PC-9 (cell line): Measurements from ENCODE around the gene EXT2. TPM values are rescaled to one million over a fixed set of nuclear protein-coding genes. Genes with fewer than 3 reads are reported as not detected.

Source experiments
- BruUV-seq: library from RNA; stranded (reverse); fragments of 400-500 nt; replicated peaks from 2 replicates; lab custom pipeline; 2021; lab: Mats Ljungman, UMichigan
- CTCF ChIA-PET: fragments of 300-600 bp; sonication (Branson Sonifier 250); formaldehyde crosslinking; loops from one replicate; lab custom pipeline; 2022; ENCODE audit warnings: antibody characterized with exemption; lab: Charles Lee
- POLR2A ChIA-PET: fragments of 300-600 bp; sonication (Branson Sonifier 250); formaldehyde crosslinking; loops from one replicate; lab custom pipeline; 2022; ENCODE audit warnings: antibody characterized with exemption; ENCODE audit not compliant: unreplicated experiment; lab: Charles Lee
- DNase-seq, 2 experiments: peaks; one replicate each; pipeline versions ENCODE4 v3.0.0 to v3.0.0-alpha.2; 2015 to 2022; ENCODE audit warnings: mixed read lengths in 1 of 2
- H2AFZ ChIP-seq: fragments of 200-600 bp; sonication (generic); 2 replicates; pipeline ENCODE4 v1.8.1; 2017; ENCODE audit warnings: antibody characterized with exemption
- H3F3A ChIP-seq: fragments of 200-600 bp; sonication (generic); 2 replicates; pipeline ENCODE4 v1.8.1; 2017; ENCODE audit warnings: antibody characterized with exemption, mild to moderate bottlenecking, low read depth; ENCODE audit not compliant: insufficient read depth
- H3K27ac ChIP-seq: fragments of 200-600 bp; sonication (generic); 2 replicates; pipeline ENCODE4 v1.6.1; 2016; ENCODE audit warnings: mixed run types
- H3K27me3 ChIP-seq: fragments of 200-600 bp; sonication (generic); 2 replicates; pipeline ENCODE4 v1.6.1; 2016; ENCODE audit warnings: low read depth, mixed run types; ENCODE audit not compliant: insufficient read depth
- H3K36me3 ChIP-seq: fragments of 200-600 bp; sonication (generic); 2 replicates; pipeline ENCODE4 v1.6.1; 2016; ENCODE audit warnings: low read depth, mixed run types
- H3K4me1 ChIP-seq: fragments of 200-600 bp; sonication (generic); replicated peaks from 2 replicates; pipeline ENCODE4 v1.6.1; 2016; ENCODE audit warnings: mixed run types; ENCODE audit not compliant: insufficient read depth
- H3K4me2 ChIP-seq: fragments of 200-600 bp; sonication (generic); 2 replicates; pipeline ENCODE4 v1.6.1; 2017; ENCODE audit warnings: mixed run types
- H3K4me3 ChIP-seq: fragments of 200-600 bp; sonication (generic); 2 replicates; pipeline ENCODE4 v1.6.1; 2016; ENCODE audit warnings: mixed run types
- H3K79me2 ChIP-seq: fragments of 200-600 bp; sonication (generic); 2 replicates; pipeline ENCODE4 v1.6.1; 2017; ENCODE audit warnings: low read depth, mixed run types
- H3K9me2 ChIP-seq: fragments of 200-600 bp; sonication (generic); 2 replicates; pipeline ENCODE4 v1.8.1; 2017; ENCODE audit warnings: mild to moderate bottlenecking; ENCODE audit not compliant: insufficient read depth
- H3K9me3 ChIP-seq: fragments of 200-600 bp; sonication (generic); 2 replicates; pipeline ENCODE4 v1.8.1; 2016; ENCODE audit warnings: low read depth; ENCODE audit not compliant: insufficient read depth
- H4K20me1 ChIP-seq: fragments of 200-600 bp; sonication (generic); 2 replicates; pipeline ENCODE4 v1.8.1; 2017; ENCODE audit not compliant: insufficient read depth
- EZH2 ChIP-seq: fragments of 200-600 bp; sonication (generic); IDR thresholded peaks from 2 replicates; pipeline ENCODE4 v1.8.0; 2017; ENCODE audit warnings: antibody characterized with exemption, low read depth
- intact Hi-C: fragments of 100-400 bp; cut with micrococcal nuclease; formaldehyde crosslinking; loops from one replicate; pipeline ENCODE4 v1.10.0; 2022; ENCODE audit not compliant: unreplicated experiment
- total RNA-seq: library from RNA; stranded (reverse); gene quantifications from 2 replicates; pipeline ENCODE4 v1.2.3, GENCODE V29; 2021
- TF ChIP-seq, protein P1 (sequence below): fragments of 200-600 bp; sonication (generic); conservative IDR thresholded peaks from 2 replicates; pipeline ENCODE4 v1.6.1; 2017; ENCODE audit warnings: mixed run types, antibody characterized with exemption, mild to moderate bottlenecking, moderate library complexity

The EXT2 gene
- total RNA-seq, 1 experiment from 2014 or later, result 72.4 TPM

DNA sequence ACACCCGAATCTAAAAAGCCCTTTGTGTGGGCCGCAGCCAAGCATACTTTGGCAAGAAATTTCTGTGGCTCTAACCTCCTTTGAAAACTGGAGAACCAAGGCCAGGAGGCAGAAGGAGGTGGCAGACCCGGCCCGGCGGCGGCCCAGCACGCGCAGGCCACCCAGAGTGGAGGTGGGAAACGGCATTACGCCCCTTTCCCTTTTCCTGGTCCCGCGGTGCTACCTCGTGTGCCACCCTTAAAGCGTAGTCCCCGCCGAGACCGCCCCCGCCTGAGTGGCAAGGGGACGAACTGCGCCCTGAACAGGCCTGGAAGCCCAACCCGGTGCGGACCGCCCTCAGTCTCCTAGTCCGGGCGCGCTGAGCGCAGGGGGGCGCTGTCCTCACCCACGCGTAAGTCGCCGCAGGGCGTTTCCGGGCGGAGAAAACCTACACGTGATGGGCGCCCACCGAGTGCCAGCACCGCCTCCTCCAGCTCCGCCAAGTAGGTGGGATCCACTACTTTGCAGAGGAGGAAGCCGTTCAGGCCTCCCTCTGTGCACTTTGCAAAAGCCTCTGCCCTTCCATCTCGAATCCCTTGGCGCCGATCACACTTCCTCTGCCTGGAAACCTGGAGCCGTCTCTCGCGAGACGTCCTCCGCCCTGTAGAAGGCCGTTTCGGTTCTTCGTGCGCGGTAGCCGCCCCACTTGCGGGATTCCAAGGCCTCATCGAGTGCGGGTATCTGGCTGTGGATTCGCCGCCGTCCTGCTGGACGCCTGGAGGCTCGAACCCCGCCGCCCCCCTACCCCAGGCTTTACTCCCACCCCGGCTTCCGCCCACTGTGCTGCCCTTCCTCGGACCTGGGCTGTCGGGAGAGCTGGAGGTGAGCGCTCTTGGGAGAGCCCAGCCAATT lies 29.4 kb upstream of the EXT2 start, which contains the start of gene ACCS:
Gene ACCS (plus strand): TSS at position 430 of the 891 bp plus-strand sequence. CDS start 1,358 bp downstream, outside the sequence.
- no TSS peak for BruUV-seq
- Histone ChIP-seq H3K4me3 (peak within 1 kb of the TSS; percentile 72), H3K36me3 (no peaks in the 10 kb centered on the region), H3K27ac (peak within 1 kb of the TSS; percentile 63), H3F3A (peaks cover 9% of the 10 kb centered on the region; the same call in 1 of the 2 replicates), H3K9me2 (no peaks in the 10 kb centered on the region), H4K20me1 (no peaks in the 10 kb centered on the region), H3K9me3 (no peaks in the 10 kb centered on the region), H3K27me3 (no peaks in the 10 kb centered on the region; the same call in 1 of the 2 replicates), H3K4me2 (peak within 1 kb of the TSS; percentile 81), H3K79me2 (no peaks in the 10 kb centered on the region), H2AFZ (peak within 1 kb of the TSS; percentile 96), H3K4me1 (peaks cover 10% of the 10 kb centered on the region; the same call in 1 of the 2 replicates)
- no peak for TF ChIP-seq EZH2
- TF ChIP-seq, protein P1, sequence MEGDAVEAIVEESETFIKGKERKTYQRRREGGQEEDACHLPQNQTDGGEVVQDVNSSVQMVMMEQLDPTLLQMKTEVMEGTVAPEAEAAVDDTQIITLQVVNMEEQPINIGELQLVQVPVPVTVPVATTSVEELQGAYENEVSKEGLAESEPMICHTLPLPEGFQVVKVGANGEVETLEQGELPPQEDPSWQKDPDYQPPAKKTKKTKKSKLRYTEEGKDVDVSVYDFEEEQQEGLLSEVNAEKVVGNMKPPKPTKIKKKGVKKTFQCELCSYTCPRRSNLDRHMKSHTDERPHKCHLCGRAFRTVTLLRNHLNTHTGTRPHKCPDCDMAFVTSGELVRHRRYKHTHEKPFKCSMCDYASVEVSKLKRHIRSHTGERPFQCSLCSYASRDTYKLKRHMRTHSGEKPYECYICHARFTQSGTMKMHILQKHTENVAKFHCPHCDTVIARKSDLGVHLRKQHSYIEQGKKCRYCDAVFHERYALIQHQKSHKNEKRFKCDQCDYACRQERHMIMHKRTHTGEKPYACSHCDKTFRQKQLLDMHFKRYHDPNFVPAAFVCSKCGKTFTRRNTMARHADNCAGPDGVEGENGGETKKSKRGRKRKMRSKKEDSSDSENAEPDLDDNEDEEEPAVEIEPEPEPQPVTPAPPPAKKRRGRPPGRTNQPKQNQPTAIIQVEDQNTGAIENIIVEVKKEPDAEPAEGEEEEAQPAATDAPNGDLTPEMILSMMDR, result peak; percentile 79
- intact Hi-C loops, result loop anchor here (2.0 kb wide), 1 partner anchor 145 kb away; no protein-coding TSS in a partner anchor
- POLR2A ChIA-PET, result no interaction called here
- DNase-seq, result peak; percentile 78 to 95
- CTCF ChIA-PET, result no interaction called here

DNA sequence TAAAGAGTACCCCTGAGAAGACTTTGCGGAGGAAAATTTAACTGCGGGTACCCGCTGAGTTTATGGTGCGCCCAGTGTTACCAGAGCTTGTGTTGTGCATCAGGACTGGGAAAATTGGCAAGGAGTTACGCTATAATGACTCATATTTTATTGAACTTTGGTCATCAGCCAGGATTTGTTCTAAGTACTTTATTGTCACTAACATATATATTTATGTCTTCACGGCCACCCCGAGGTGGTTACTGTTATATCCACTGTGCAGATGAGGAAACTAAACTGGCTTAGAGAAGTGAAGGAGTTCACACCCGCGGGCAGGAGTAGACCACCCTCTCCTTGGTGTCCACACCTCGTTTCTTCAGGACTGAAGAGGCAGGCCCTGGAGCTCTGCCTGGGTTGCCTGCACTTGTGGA lies 28.7 kb upstream of the EXT2 start:
- intact Hi-C loops, result loop anchor here (2.0 kb wide), 1 partner anchor 146 kb away; no protein-coding TSS in a partner anchor
- H3K79me2 ChIP-seq, result no peaks in the 10 kb centered on the region
- H3F3A ChIP-seq, result peaks cover 9% of the 10 kb centered on the region; the same call in 1 of the 2 replicates
- H3K4me3 ChIP-seq, result peak overlapping the region; percentile 72
- H2AFZ ChIP-seq, result peak overlapping the region; percentile 96
- no peaks in the 10 kb centered on the region for H3K9me2 ChIP-seq
- CTCF ChIA-PET, result no interaction called here
- BruUV-seq, result no TSS peak
- POLR2A ChIA-PET, result no interaction called here
- DNase-seq, result peak in 1 of 2 experiments; percentile 70
- peak overlapping the region; percentile 81 for H3K4me2 ChIP-seq
- no peaks in the 10 kb centered on the region for H3K27me3 ChIP-seq
- no peaks in the 10 kb centered on the region for H3K36me3 ChIP-seq
- H4K20me1 ChIP-seq, result no peaks in the 10 kb centered on the region
- H3K27ac ChIP-seq, result peak overlapping the region; percentile 63
- no peaks in the 10 kb centered on the region for H3K9me3 ChIP-seq
- TF ChIP-seq EZH2, result no peak
- TF ChIP-seq, protein P1, result no peak
- H3K4me1 ChIP-seq, result peaks cover 10% of the 10 kb centered on the region; the same call in 1 of the 2 replicates

DNA sequence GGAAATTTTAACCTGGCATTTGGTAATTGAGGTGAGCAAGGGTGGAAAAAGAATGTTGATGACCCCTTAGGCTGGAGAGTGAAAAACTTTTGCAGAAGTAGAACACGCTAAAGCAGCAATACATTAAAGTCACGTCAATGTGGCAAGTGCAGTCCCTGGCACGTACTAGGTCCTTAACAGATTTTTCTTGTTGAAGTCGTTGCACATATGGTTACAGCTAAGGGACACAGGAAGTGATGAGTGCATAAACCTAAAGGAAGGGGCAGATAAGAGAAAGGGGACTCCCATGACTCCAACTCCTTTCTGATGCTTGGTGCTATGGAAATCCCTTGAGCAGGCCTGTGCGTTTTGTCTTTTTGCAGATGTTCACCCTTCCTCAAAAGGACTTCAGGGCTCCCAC lies 28.2 kb upstream of the EXT2 start:
- TF ChIP-seq, protein P1, result no peak
- no peak for TF ChIP-seq EZH2
- peak overlapping the region; percentile 96; the same call in 1 of the 2 replicates for H2AFZ ChIP-seq
- H3K4me1 ChIP-seq, result peaks cover 10% of the 10 kb centered on the region; the same call in 1 of the 2 replicates
- no peak for DNase-seq
- intact Hi-C loops, result loop anchor here (2.0 kb wide), 1 partner anchor 146 kb away; no protein-coding TSS in a partner anchor
- H3K27ac ChIP-seq, result no peak overlapping the region
- peaks cover 9% of the 10 kb centered on the region; the same call in 1 of the 2 replicates for H3F3A ChIP-seq
- ChIA-PET CTCF (no interaction called here), POLR2A (no interaction called here)
- no peaks in the 10 kb centered on the region for H4K20me1 ChIP-seq
- no peaks in the 10 kb centered on the region for H3K9me2 ChIP-seq
- no TSS peak for BruUV-seq
- no peaks in the 10 kb centered on the region for H3K9me3 ChIP-seq
- H3K4me2 ChIP-seq, result peak overlapping the region; percentile 81
- H3K36me3 ChIP-seq, result no peaks in the 10 kb centered on the region
- peak overlapping the region; percentile 72 for H3K4me3 ChIP-seq
- H3K79me2 ChIP-seq, result no peaks in the 10 kb centered on the region
- H3K27me3 ChIP-seq, result no peaks in the 10 kb centered on the region
